Measurements from ENCODE around the gene KRT73. TPM values are rescaled to one million over a fixed set of nuclear protein-coding genes. Genes with fewer than 3 reads are reported as not detected.

Gene KRT73
- total RNA-seq, 2 experiments from 2014 or later: 67.2 to 69.7 TPM

- Mint-ChIP-seq H3K4me3 (peak overlapping the region; percentile 36), H3K27me3 (no peaks in the 10 kb centered on the region), H3K4me1 (ENCODE audit: low read depth) (peaks cover 74% of the 10 kb centered on the region), H3K9me3 (peaks cover 2% of the 10 kb centered on the region), H3K27ac (peak overlapping the region; percentile 99), H3K36me3 (ENCODE audit: low read depth) (peaks cover 5% of the 10 kb centered on the region)
- Histone ChIP-seq H3K36me3 (ENCODE audit: insufficient read depth, low read length) (no peaks in the 10 kb centered on the region), H3K27me3 (ENCODE audit: control insufficient read depth in 1 of 2, insufficient read depth in 2 of 2, low read length in 2 of 2) (no peaks in the 10 kb centered on the region), H3K4me1 (ENCODE audit: insufficient read depth, low read length) (peaks cover 58% of the 10 kb centered on the region), H3K4me3 (ENCODE audit: low read length) (no peak overlapping the region), H3K9me3 (ENCODE audit: control insufficient read depth in 1 of 2, insufficient read depth in 1 of 2, low read length in 2 of 2) (peaks cover 0 to 11% of the 10 kb centered on the region in 2 experiments), H3K27ac (ENCODE audit: low read depth in 1 of 2, low read length in 2 of 2) (no peak overlapping the region)
- intact Hi-C loops (cut with DNase I, micrococcal nuclease): no loop called here
- POLR2A ChIA-PET: interaction anchor here (0.9 to 2.1 kb wide), 2 partner anchors 32 to 63 kb away, joined by 3 to 6 read pairs; no protein-coding TSS in a partner anchor
- no peak for ATAC-seq (ENCODE audit: poor library complexity)
- no peak for DNase-seq
- CTCF ChIA-PET: interaction anchor here (0.7 to 1.1 kb wide), 2 partner anchors 29 to 221 kb away, joined by 3 read pairs; no protein-coding TSS in a partner anchor
- TF ChIP-seq CTCF (IDR thresholded peaks at IDR 0.05): no peak
Observed at GRCh38 chr12:52649066-52649465, 30.7 kb upstream of the KRT73 start.

GRCh38 chr12:52648012-52648550, 29.7 kb upstream of the KRT73 start:
- H3K9me3 Mint-ChIP-seq: peaks cover 2% of the 10 kb centered on the region
- ChIA-PET POLR2A (interaction anchor here (0.8 to 2.1 kb wide), 7 partner anchors 10 to 62 kb away, joined by 3 to 6 read pairs (median 4); no protein-coding TSS in a partner anchor), CTCF (interaction anchor here (1.1 to 1.3 kb wide), 2 partner anchors 62 to 222 kb away, joined by 3 read pairs; no protein-coding TSS in a partner anchor)
- ATAC-seq (ENCODE audit: poor library complexity): no peak
- intact Hi-C loops (cut with DNase I, micrococcal nuclease): no loop called here
- Histone ChIP-seq H3K36me3 (ENCODE audit: insufficient read depth, low read length) (no peaks in the 10 kb centered on the region), H3K27me3 (ENCODE audit: control insufficient read depth in 1 of 2, insufficient read depth in 2 of 2, low read length in 2 of 2) (no peaks in the 10 kb centered on the region), H3K4me3 (ENCODE audit: low read length) (no peak overlapping the region), H3K9me3 (ENCODE audit: control insufficient read depth in 1 of 2, insufficient read depth in 1 of 2, low read length in 2 of 2) (peaks cover 0 to 16% of the 10 kb centered on the region in 2 experiments), H3K27ac (ENCODE audit: low read depth in 1 of 2, low read length in 2 of 2) (no peak overlapping the region), H3K4me1 (ENCODE audit: insufficient read depth, low read length) (peaks cover 67% of the 10 kb centered on the region)
- peaks cover 77% of the 10 kb centered on the region for H3K4me1 Mint-ChIP-seq (ENCODE audit: low read depth)
- no peak for TF ChIP-seq CTCF (IDR thresholded peaks at IDR 0.05)
- H3K4me3 Mint-ChIP-seq: peak overlapping the region; percentile 20
- no peak for DNase-seq
- no peaks in the 10 kb centered on the region for H3K27me3 Mint-ChIP-seq
- peaks cover 5% of the 10 kb centered on the region for H3K36me3 Mint-ChIP-seq (ENCODE audit: low read depth)
- H3K27ac Mint-ChIP-seq: peak overlapping the region; percentile 99

- ChIA-PET CTCF (interaction anchor here (1.1 to 1.3 kb wide), 2 partner anchors 62 to 223 kb away, joined by 3 read pairs; no protein-coding TSS in a partner anchor), POLR2A (interaction anchor here (1.2 to 2.1 kb wide), 6 partner anchors 19 to 62 kb away, joined by 3 to 6 read pairs (median 4); no protein-coding TSS in a partner anchor)
- DNase-seq (no peak), ATAC-seq (ENCODE audit: poor library complexity) (no peak)
- Histone ChIP-seq H3K9me3 (ENCODE audit: control insufficient read depth in 1 of 2, insufficient read depth in 1 of 2, low read length in 2 of 2) (peaks cover 0 to 16% of the 10 kb centered on the region in 2 experiments), H3K36me3 (ENCODE audit: insufficient read depth, low read length) (no peaks in the 10 kb centered on the region), H3K4me1 (ENCODE audit: insufficient read depth, low read length) (peaks cover 72% of the 10 kb centered on the region), H3K4me3 (ENCODE audit: low read length) (no peak overlapping the region), H3K27ac (ENCODE audit: low read depth in 1 of 2, low read length in 2 of 2) (no peak overlapping the region), H3K27me3 (ENCODE audit: control insufficient read depth in 1 of 2, insufficient read depth in 2 of 2, low read length in 2 of 2) (no peaks in the 10 kb centered on the region)
- Mint-ChIP-seq H3K36me3 (ENCODE audit: low read depth) (peaks cover 5% of the 10 kb centered on the region), H3K27me3 (no peaks in the 10 kb centered on the region), H3K4me1 (ENCODE audit: low read depth) (peaks cover 79% of the 10 kb centered on the region), H3K27ac (peak overlapping the region; percentile 99), H3K4me3 (no peak overlapping the region), H3K9me3 (peaks cover 2% of the 10 kb centered on the region)
- TF ChIP-seq CTCF (IDR thresholded peaks at IDR 0.05): no peak
- intact Hi-C loops (cut with DNase I, micrococcal nuclease): no loop called here
Observed at GRCh38 chr12:52647601-52648000, 29.2 kb upstream of the KRT73 start.

Measured in CD4-positive, alpha-beta T cell (primary cell).